Measurements from ENCODE around the gene TMEM127. TPM values are rescaled to one million over a fixed set of nuclear protein-coding genes. Genes with fewer than 3 reads are reported as not detected.

TMEM127 gene
- total RNA-seq, 1 experiment from 2014 or later, result 49.1 TPM

DNA sequence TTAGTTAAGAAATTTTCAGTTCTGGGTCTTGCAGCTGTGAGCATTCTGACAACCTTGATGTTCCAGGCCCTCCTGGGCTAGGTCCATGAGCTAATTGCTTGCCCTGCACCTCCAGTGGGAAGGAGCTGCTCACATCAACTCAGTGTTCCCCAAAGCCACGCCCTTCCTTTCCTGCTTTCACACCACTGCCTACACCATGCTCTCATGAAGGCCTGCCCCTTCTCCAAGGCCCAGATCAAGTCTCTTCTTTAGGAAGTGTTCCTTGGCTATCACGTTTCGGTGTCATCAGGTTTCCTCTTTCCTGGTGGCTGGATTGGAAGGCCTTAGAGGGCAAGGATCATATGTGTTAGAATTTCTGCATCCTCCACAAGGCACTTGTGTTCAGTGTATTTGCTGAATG, 18.8 kb downstream of the TMEM127 start:
- H3K27me3 ChIP-seq (replicated peaks; ENCODE audit: control insufficient read depth, insufficient read depth, low read length), result no peaks in the 10 kb centered on the region
- Mint-ChIP-seq H3K36me3 (ENCODE audit: insufficient read depth, unreplicated experiment) (peaks cover 30% of the 10 kb centered on the region), H3K27me3 (ENCODE audit: insufficient read depth, unreplicated experiment) (no peaks in the 10 kb centered on the region), H3K4me3 (ENCODE audit: unreplicated experiment) (no peak overlapping the region), H3K4me1 (ENCODE audit: low read depth, unreplicated experiment) (no peaks in the 10 kb centered on the region), H3K27ac (ENCODE audit: unreplicated experiment) (no peak overlapping the region), H3K9me3 (ENCODE audit: unreplicated experiment) (no peaks in the 10 kb centered on the region)
- no peak for DNase-seq
- POLR2A ChIA-PET, result interaction anchor here (0.5 kb wide), 2 partner anchors 60 to 513 kb away, joined by 4 read pairs; no protein-coding TSS in a partner anchor
- BruUV-seq (replicated peaks), result no TSS peak
- H3K4me1 ChIP-seq, result no peaks in the 10 kb centered on the region; the same call in 1 of the 2 replicates
- no peak overlapping the region for H3K4me3 ChIP-seq (ENCODE audit: low read depth, low read length)
- H3K36me3 ChIP-seq (ENCODE audit: control insufficient read depth, insufficient read depth, low read length), result peaks cover 2% of the 10 kb centered on the region; the same call in 1 of the 2 replicates
- TF ChIP-seq, protein P1, sequence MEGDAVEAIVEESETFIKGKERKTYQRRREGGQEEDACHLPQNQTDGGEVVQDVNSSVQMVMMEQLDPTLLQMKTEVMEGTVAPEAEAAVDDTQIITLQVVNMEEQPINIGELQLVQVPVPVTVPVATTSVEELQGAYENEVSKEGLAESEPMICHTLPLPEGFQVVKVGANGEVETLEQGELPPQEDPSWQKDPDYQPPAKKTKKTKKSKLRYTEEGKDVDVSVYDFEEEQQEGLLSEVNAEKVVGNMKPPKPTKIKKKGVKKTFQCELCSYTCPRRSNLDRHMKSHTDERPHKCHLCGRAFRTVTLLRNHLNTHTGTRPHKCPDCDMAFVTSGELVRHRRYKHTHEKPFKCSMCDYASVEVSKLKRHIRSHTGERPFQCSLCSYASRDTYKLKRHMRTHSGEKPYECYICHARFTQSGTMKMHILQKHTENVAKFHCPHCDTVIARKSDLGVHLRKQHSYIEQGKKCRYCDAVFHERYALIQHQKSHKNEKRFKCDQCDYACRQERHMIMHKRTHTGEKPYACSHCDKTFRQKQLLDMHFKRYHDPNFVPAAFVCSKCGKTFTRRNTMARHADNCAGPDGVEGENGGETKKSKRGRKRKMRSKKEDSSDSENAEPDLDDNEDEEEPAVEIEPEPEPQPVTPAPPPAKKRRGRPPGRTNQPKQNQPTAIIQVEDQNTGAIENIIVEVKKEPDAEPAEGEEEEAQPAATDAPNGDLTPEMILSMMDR (IDR thresholded peaks at IDR 0.05; ENCODE audit: insufficient read depth in 1 of 2, low read depth in 1 of 2, low read length in 1 of 2, severe bottlenecking in 1 of 2, unreplicated experiment in 1 of 2), result no peak
- no peaks in the 10 kb centered on the region for H3K9me3 ChIP-seq
- intact Hi-C loops (cut with micrococcal nuclease; ENCODE audit: unreplicated experiment), result no loop called here
- CTCF ChIA-PET, result no interaction called here

DNA sequence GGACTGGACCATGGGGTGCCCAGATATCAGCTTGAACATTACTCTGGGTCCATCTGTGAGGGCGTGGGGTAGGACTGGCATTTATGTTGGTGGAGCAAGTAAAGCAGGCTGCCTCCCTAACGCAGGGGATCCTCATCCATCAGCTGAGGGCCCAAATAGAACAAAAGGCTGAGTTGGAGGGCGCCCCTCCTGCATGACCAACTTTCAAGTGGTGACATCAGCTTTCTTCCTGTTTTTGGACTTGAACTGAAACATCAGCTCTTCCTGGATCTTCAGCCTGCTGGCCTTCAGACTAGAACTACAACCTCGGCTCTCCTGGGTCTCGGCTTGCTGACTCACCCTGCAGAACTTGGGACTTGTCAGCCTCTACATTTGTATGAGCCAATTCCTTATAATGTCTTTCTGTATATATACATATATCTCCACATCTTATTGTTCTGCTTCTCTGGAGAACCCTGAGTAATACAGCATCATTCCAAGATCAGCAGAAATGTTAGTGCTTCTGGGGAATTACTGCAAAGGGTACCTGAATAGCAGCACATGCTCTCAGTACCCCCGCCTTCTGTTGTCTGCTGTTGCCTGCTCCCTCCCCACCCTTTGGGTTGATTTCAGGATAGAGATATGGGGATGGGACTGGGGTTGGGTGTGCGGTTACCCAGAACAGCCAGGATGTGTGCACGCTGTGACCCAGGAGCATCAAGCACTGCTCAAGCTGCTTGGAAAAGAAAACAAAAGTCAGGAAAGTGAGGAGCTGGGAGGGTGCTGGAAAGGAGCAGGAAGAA, 20.0 kb downstream of the TMEM127 start:
- ChIA-PET POLR2A (no interaction called here), CTCF (interaction anchor here (0.8 kb wide), 1 partner anchor 108 kb away, joined by 3 read pairs; the partner anchor contains the start of gene ASTL)
- BruUV-seq (replicated peaks), result no TSS peak
- Mint-ChIP-seq H3K36me3 (ENCODE audit: insufficient read depth, unreplicated experiment) (peaks cover 30% of the 10 kb centered on the region), H3K4me1 (ENCODE audit: low read depth, unreplicated experiment) (no peaks in the 10 kb centered on the region), H3K4me3 (ENCODE audit: unreplicated experiment) (no peak overlapping the region), H3K27me3 (ENCODE audit: insufficient read depth, unreplicated experiment) (no peaks in the 10 kb centered on the region), H3K9me3 (ENCODE audit: unreplicated experiment) (no peaks in the 10 kb centered on the region), H3K27ac (ENCODE audit: unreplicated experiment) (no peak overlapping the region)
- no peak overlapping the region for H3K4me3 ChIP-seq (ENCODE audit: low read depth, low read length)
- no peak for DNase-seq
- intact Hi-C loops (cut with micrococcal nuclease; ENCODE audit: unreplicated experiment), result no loop called here
- TF ChIP-seq, protein P1 (IDR thresholded peaks at IDR 0.05; ENCODE audit: insufficient read depth in 1 of 2, low read depth in 1 of 2, low read length in 1 of 2, severe bottlenecking in 1 of 2, unreplicated experiment in 1 of 2), result no peak
- H3K27me3 ChIP-seq (replicated peaks; ENCODE audit: control insufficient read depth, insufficient read depth, low read length), result no peaks in the 10 kb centered on the region
- no peaks in the 10 kb centered on the region for H3K9me3 ChIP-seq
- no peaks in the 10 kb centered on the region for H3K36me3 ChIP-seq (ENCODE audit: control insufficient read depth, insufficient read depth, low read length)
- H3K4me1 ChIP-seq, result no peaks in the 10 kb centered on the region; the same call in 1 of the 2 replicates

DNA sequence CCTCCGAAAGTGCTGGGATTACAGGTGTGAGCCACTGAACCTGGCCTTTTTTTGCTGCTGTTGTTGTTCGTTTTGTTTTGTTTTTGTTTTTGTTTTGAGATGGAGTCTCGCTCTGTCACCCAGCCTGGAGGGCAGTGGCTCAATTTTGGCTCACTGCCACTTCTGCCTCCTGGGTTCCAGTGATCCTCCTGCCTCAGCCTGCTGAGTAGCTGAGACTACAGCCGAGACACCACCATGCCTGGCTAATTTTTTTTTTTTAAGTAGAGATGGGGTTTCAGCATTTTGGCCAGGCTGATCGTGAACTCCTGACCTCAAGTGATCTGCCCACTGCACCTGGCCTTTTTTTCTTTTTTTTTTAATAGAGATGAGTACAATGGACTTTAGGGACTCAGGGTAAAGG, 22.0 kb downstream of the TMEM127 start:
- Histone ChIP-seq H3K36me3 (ENCODE audit: control insufficient read depth, insufficient read depth, low read length) (no peaks in the 10 kb centered on the region), H3K27me3 (replicated peaks; ENCODE audit: control insufficient read depth, insufficient read depth, low read length) (no peaks in the 10 kb centered on the region), H3K4me3 (ENCODE audit: low read depth, low read length) (no peak overlapping the region), H3K9me3 (no peaks in the 10 kb centered on the region), H3K4me1 (no peaks in the 10 kb centered on the region; the same call in 1 of the 2 replicates)
- ChIA-PET CTCF (no interaction called here), POLR2A (no interaction called here)
- H3K27ac Mint-ChIP-seq (ENCODE audit: unreplicated experiment), result no peak overlapping the region
- intact Hi-C loops (cut with micrococcal nuclease; ENCODE audit: unreplicated experiment), result no loop called here
- DNase-seq, result no peak
- BruUV-seq (replicated peaks), result no TSS peak
- H3K4me1 Mint-ChIP-seq (ENCODE audit: low read depth, unreplicated experiment), result no peaks in the 10 kb centered on the region
- peaks cover 15% of the 10 kb centered on the region for H3K36me3 Mint-ChIP-seq (ENCODE audit: insufficient read depth, unreplicated experiment)
- TF ChIP-seq, protein P1 (IDR thresholded peaks at IDR 0.05; ENCODE audit: insufficient read depth in 1 of 2, low read depth in 1 of 2, low read length in 1 of 2, severe bottlenecking in 1 of 2, unreplicated experiment in 1 of 2), result no peak
- H3K27me3 Mint-ChIP-seq (ENCODE audit: insufficient read depth, unreplicated experiment), result no peaks in the 10 kb centered on the region
- no peak overlapping the region for H3K4me3 Mint-ChIP-seq (ENCODE audit: unreplicated experiment)
- H3K9me3 Mint-ChIP-seq (ENCODE audit: unreplicated experiment), result no peaks in the 10 kb centered on the region

Measured in Caco-2 (cell line).